ENCODE measurements around the gene TCEAL9. TPM values are rescaled to one million over a fixed set of nuclear protein-coding genes. Genes with fewer than 3 reads are reported as not detected.

Gene TCEAL9
- total RNA-seq, 4 donors from 2014 or later = 26.1 to 95.6 (median 52.6) TPM

- H3K4me3 ChIP-seq = no peak overlapping the region
- no peaks in the 10 kb centered on the region for H3K4me1 ChIP-seq
- no peak for DNase-seq
- TF ChIP-seq CTCF (IDR thresholded peaks at IDR 0.05) (no peak), POLR2A (IDR thresholded peaks at IDR 0.05) (no peak)
- intact Hi-C loops (cut with DNase I; ENCODE audit: low total_unique reads) = no loop called here
- H3K27me3 ChIP-seq = peaks cover 0 to 3% of the 10 kb centered on the region in 2 donors
- no peaks in the 10 kb centered on the region for H3K9me3 ChIP-seq
- H3K36me3 ChIP-seq = no peaks in the 10 kb centered on the region
- H3K27ac ChIP-seq = no peak overlapping the region
Measured at GRCh38 chrX:103360916-103361315, 4.6 kb downstream of the TCEAL9 start.

GRCh38 chrX:103361798-103362197 is 5.5 kb downstream of the TCEAL9 start:
- Histone ChIP-seq H3K4me3 (no peak overlapping the region), H3K4me1 (no peaks in the 10 kb centered on the region), H3K27ac (no peak overlapping the region), H3K27me3 (peaks cover 0 to 3% of the 10 kb centered on the region in 2 donors), H3K36me3 (no peaks in the 10 kb centered on the region), H3K9me3 (no peaks in the 10 kb centered on the region)
- intact Hi-C loops (cut with DNase I; ENCODE audit: low total_unique reads) = no loop called here
- TF ChIP-seq CTCF (IDR thresholded peaks at IDR 0.05) (no peak), POLR2A (IDR thresholded peaks at IDR 0.05) (no peak)
- DNase-seq = no peak

GRCh38 chrX:103362474-103362873 is 6.2 kb downstream of the TCEAL9 start:
- no peak for DNase-seq
- H3K36me3 ChIP-seq = no peaks in the 10 kb centered on the region
- intact Hi-C loops (cut with DNase I; ENCODE audit: low total_unique reads) = no loop called here
- H3K9me3 ChIP-seq = no peaks in the 10 kb centered on the region
- H3K4me3 ChIP-seq = no peak overlapping the region
- H3K27ac ChIP-seq = no peak overlapping the region
- H3K4me1 ChIP-seq = no peaks in the 10 kb centered on the region
- TF ChIP-seq CTCF (IDR thresholded peaks at IDR 0.05) = no peak
- no peak for TF ChIP-seq POLR2A (IDR thresholded peaks at IDR 0.05)
- peaks cover 0 to 3% of the 10 kb centered on the region in 2 donors for H3K27me3 ChIP-seq

- H3K27ac ChIP-seq = no peak overlapping the region
Measured at GRCh38 chrX:103363046-103363445, 6.7 kb downstream of the TCEAL9 start.

GRCh38 chrX:103367502-103367901 is 11.2 kb downstream of the TCEAL9 start:
- no peaks in the 10 kb centered on the region for H3K36me3 ChIP-seq
- intact Hi-C loops (cut with DNase I; ENCODE audit: low total_unique reads) = no loop called here
- no peak for TF ChIP-seq POLR2A (IDR thresholded peaks at IDR 0.05)
- no peak for TF ChIP-seq CTCF (IDR thresholded peaks at IDR 0.05)
- H3K4me1 ChIP-seq = no peaks in the 10 kb centered on the region
- no peaks in the 10 kb centered on the region for H3K9me3 ChIP-seq
- no peak overlapping the region for H3K27ac ChIP-seq
- no peak overlapping the region for H3K4me3 ChIP-seq
- peaks cover 0 to 3% of the 10 kb centered on the region in 2 donors for H3K27me3 ChIP-seq
- DNase-seq = no peak

More at GRCh38 chrX:103363046-103363445, 6.7 kb downstream of the TCEAL9 start:
- peaks cover 0 to 3% of the 10 kb centered on the region in 2 donors for H3K27me3 ChIP-seq
- TF ChIP-seq CTCF (IDR thresholded peaks at IDR 0.05) (no peak), POLR2A (IDR thresholded peaks at IDR 0.05) (no peak)
- H3K4me3 ChIP-seq = no peak overlapping the region
- DNase-seq = no peak
- no peaks in the 10 kb centered on the region for H3K4me1 ChIP-seq
- H3K36me3 ChIP-seq = no peaks in the 10 kb centered on the region
- H3K9me3 ChIP-seq = no peaks in the 10 kb centered on the region
- intact Hi-C loops (cut with DNase I; ENCODE audit: low total_unique reads) = no loop called here

Data from uterus (tissue), 4 donors.